Tongue (tissue), 2 donors: Measurements from ENCODE around the gene GPAT2. TPM values are rescaled to one million over a fixed set of nuclear protein-coding genes. Genes with fewer than 3 reads are reported as not detected.
"Not testable (repeated sequence)": the region's sequence is repeated elsewhere in the genome, so short reads cannot be mapped to it uniquely, and the experiment has no call there.

Source experiments
- DNase-seq: peaks from one replicate; pipeline ENCODE4 v3.0.0-alpha.2; 2015
- total RNA-seq: library from RNA; depleted of rRNA; stranded (reverse); fragments of >200 nt; gene quantifications from one replicate; pipeline ENCODE4 v1.2.3, GENCODE V29; 2014

The GPAT2 gene
- total RNA-seq, 1 donor from 2014 or later, result 2.8 TPM

DNA sequence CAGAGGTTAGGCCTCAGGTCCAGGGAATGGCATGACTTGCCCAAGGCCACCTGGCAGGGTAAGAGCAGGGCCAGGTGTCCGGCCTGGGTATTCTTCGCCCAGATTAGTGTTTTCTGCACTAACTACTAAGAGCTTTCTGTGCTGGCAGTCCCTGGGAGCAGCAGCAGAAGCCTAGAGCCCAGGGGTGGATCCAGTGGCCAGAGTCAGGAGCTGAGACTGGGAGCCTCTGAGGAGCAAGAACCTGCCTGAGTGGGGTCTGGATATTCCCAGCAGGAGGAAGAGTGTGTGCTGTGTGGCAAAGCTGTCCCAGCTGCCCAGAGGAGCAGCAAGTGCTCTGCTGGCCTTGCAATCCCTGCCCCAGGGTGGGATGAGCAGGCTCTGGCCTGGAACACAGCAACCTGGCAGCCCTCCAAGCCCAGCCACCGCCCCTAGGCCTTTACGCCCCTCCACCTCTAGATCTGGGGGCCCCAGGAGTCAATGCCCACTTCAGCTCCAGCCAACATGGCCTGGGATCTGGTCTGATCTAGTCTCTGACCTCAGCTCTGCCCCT lies 30.7 kb upstream of the GPAT2 start:
- no peak for DNase-seq

DNA sequence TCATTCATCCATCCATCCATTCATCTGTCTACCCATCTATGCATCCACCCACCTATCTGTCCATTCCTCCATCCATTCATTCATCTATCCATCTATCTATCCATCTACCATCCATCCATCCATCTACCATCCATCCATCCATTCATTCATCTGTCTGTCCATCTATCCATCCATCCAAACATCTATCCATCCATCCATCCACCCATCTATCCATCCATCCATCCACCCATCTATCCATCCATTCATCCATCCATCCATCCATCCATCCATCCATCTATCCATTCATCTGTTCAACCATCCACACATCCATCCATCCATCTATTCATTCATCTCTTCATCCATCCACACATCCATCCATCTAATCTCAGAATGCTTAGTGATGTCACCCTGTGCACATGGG lies 30.0 kb upstream of the GPAT2 start:
- not testable (repeated sequence) for DNase-seq

DNA sequence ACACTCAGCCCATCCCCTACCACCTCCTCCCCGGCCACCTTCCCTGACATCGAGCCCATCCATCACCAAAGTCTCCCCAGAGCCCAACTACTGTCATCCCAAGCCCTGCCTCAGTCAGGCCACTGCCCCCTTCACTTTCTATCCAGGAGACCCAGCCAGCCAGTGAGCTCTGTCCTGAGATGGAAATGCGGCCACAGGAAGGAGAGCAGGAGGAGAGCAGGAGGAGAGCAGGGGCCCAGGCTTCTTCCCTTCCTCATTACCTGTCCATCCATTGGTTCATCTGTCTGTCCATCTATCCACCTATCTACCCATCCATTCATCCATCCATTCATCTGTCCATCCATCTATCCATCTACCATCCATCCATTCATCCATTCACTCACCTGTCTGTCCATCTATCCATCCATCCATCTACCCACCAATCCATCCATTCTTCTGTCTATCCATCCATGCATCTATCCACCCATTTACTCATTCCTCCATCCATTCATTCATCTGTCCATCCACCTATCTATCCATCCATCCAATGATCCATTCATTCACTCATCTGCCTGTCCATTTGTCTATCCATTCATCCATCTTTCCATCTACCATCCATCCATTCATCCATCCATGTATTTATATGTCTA lies 29.4 kb upstream of the GPAT2 start:
- not testable (repeated sequence) for DNase-seq

DNA sequence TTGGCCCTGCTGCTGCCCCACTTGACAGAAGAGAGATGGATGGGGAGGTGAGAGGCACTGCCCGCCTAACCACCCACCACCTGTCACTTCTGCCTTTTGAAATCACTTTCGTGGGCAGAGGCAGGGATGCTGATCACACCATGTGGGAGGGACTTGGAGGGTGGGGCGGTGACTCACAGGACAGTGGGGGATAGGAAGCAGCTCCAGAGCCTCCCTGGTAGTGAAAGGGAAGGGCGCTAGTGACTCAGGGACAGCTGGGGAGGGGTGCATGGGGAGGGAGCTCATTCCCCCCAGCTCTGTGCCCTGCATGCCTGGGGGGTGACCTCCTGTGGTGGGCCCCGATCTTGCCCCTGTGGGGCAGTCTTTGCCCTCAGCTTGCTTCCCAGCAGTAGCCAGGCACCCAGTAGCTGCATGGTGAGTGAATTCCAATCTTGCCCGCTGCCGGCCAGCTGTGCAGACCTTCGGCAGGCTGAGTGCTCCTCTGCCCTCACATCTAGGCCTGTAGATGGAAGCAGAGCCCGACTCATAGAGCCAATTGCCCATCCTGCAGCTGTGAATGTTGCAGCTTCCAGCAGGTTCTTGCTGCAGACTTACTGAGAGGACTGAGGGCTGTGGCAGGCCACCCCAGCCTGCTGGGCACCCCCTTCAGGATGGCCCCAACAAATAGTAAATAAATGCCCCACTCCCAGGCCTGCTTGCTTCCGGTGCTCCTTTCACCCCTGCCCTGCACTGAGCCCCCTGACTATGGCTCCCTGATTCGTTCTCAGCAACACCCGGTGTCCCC lies 28.6 kb upstream of the GPAT2 start:
- DNase-seq, result peak; percentile 48

DNA sequence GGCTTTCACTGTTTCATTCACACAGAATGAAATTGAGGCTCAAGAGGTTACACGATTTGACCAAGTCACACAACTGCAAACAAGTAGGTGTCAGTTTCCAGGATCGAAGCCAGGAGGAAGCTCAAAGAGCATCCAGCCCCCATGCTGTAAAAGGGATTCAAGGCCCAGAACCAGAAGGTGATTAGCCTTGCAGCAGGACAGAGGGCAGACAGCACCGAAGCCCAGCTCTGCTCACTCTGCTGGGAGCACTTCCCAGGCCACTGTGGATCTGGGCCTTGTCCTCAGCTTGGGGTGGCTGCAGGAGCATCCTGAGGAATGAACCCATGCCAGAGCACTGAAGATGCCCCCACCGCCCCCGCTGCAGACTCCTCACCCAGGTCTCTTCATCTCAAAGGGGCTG lies 27.8 kb upstream of the GPAT2 start:
- not testable (repeated sequence) for DNase-seq

DNA sequence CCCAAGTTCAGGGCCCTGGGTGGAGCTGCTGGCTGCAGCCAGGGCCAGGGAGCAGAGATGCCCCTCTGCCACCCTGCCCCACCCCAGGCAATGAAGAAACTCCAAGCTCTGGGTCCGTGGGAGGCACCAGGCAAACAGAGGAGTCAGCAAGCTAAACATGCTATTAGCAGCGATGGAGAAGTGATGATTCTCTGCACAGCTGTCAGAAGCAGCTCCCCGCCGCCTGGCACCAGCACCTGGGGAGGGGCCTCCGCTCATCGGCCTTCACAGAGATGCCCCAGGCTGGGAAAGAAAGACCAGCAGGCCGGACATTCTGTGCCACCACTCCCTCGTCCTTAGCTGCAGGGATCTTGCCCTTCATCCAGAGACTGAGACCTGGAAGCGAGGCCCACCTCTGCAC lies 27.2 kb upstream of the GPAT2 start:
- DNase-seq, result not testable (repeated sequence)

DNA sequence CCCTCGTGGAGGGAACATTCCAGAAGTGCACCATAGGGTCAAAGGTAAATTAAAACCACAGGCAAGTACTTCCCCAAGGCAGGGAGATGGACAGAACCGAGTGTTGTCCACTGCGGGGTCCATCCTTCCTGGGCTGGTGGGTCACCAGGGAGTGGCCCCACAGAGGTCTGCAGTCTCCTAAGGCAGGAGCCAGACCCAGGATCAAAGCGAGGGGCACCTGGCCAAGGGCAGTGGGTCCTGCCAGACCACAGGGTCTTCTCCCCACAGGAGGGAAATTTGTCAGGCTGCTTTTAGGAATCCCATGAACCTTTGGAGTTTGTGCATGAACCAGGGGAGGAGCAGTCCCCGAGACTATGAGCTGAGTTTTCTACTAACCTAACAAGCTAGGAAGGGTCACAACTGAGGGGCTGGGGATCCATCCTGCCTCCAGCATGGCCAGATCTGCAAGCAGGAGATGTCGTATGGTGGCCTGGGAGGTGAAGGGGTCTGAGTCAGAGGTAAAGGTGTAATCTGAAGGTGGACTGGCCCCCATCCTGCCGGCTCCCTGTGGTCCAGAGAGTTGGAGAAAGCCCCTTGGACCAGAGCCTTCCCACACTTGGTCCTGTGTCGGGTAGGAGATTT lies 26.6 kb upstream of the GPAT2 start:
- not testable (repeated sequence) for DNase-seq

DNA sequence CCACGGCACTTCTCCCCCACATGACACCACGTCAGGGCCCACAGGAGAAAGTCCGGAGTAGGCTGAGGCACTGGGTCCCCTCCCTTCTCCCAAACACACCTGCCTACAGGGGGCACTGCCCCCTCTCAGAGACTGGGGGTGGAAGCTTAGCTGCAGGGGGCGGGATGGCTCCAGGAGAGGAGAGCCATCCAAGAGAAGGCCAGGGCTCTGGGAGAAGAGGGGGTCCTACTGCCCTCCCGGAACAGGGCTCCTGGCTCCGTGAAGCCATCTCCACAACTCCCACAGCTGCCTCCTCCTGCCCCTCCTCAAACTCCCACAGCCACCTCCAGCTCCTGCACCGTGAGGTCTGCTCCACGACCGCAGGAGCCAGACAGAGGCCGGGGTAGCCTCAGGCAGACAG lies 25.6 kb upstream of the GPAT2 start:
- not testable (repeated sequence) for DNase-seq

DNA sequence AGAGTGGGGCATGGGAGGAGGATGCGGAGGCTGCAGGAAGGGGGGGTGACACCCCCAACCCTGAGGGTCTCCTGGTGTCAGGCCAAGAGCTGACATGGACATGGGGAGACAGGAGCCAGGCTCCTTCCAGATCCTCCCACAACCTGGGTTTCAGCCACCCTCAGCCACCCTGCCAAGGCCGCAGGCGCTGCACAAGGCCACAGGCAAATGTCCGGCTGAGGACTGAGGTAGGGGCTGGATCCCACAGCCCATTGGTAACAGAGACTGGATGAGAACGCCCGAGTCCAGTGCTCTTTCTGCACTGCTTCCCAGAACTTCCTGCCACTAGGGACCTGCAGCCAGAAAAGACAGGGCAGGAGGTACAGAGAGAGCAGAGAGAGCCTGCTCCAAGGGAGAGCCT lies 24.7 kb upstream of the GPAT2 start:
- DNase-seq, result not testable (repeated sequence)

DNA sequence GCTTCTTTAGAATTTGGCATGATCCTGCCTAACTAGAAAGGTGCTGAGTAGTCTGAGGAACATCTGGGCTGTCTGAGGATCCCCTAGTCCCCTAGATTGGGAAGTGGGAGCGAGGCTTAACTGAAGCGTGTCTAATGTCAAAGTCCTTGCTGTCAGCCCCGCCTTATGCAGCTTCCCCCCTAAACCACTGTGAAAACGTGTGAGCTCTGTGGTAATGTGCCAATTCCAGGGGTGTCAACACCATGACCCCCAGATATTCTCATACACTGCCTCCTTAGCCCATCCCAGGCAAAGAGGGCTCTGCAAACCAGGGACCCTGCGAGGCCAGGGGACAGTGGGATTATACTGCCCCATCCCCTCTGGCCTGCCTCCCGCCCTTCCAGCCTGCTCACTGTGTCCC lies 21.1 kb upstream of the GPAT2 start:
- DNase-seq, result not testable (repeated sequence)

DNA sequence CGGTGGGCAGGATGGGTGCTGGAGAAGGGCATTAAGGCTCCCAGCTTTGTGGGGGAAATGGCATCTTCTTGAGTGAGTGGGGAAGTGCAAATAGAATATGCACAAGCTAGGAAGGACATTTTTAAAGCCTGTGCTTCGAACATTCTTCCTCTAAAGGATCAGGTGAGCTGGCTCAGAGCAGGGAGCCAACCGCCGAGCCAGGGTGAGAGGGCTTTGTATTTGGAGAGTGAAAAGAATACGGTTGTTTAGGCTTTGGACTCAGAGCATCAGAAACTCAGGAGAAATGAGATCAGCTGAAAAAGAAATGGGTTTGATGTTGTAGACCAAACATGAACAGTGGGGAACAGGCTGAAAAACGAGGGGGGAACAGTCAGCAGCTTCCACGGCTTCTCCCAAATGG lies 19.8 kb upstream of the GPAT2 start:
- not testable (repeated sequence) for DNase-seq

DNA sequence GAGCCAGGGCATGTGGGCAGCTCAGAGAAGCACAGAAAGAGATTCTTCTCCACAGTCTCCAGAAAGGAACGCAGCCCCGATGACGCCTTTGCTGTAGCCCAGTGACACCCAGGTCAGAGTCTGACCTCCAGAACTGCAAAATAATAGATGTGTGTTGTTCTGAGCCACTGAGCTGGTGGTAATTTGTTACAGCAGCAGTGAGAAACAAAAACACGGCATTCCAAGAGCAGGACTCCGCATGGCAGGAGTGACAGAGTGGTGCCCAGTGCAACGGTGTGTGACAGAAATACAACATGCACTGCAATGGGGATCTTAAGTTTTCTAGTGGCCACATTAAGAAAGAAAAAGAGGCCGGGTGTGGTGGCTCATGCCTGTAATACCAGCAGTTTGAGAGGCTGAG lies 18.7 kb upstream of the GPAT2 start:
- not testable (repeated sequence) for DNase-seq

DNA sequence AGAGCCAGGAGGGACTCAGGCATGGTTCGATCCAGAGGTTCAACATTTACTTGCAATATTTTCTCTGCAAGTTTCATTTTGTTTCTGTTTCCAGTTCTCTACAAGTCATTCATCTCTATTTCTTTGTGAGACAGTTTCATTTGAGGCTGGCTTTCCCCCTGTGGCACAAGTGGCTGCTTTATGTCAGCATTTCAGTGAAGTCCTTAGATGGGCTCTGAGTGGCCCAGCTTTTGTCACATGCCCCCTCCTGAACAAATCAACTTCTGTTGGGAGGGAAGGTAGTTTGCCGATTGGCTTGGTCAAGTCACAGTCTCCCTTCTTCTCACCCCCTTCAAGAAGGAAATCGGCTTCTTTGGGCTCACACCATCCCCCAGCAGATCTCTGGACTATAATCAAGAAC lies 17.9 kb upstream of the GPAT2 start:
- DNase-seq, result not testable (repeated sequence)

DNA sequence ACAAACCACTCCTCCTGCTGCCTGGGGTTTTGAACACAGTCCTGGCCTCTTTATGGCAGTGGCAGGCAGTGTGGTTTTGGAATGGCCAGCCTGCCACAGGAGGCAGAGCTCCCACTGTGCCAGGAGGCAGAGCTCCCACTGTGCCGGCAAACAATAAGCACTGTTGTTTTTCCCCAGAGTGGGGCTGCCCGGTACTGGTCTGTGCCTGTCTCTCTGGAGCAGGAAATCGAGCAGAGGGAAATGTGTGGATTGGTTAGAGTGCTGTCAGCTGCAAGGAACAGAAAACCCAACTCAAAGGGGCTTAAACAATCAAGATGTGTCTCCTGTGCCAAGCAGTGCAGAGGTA lies 15.2 kb upstream of the GPAT2 start:
- not testable (repeated sequence) for DNase-seq

DNA sequence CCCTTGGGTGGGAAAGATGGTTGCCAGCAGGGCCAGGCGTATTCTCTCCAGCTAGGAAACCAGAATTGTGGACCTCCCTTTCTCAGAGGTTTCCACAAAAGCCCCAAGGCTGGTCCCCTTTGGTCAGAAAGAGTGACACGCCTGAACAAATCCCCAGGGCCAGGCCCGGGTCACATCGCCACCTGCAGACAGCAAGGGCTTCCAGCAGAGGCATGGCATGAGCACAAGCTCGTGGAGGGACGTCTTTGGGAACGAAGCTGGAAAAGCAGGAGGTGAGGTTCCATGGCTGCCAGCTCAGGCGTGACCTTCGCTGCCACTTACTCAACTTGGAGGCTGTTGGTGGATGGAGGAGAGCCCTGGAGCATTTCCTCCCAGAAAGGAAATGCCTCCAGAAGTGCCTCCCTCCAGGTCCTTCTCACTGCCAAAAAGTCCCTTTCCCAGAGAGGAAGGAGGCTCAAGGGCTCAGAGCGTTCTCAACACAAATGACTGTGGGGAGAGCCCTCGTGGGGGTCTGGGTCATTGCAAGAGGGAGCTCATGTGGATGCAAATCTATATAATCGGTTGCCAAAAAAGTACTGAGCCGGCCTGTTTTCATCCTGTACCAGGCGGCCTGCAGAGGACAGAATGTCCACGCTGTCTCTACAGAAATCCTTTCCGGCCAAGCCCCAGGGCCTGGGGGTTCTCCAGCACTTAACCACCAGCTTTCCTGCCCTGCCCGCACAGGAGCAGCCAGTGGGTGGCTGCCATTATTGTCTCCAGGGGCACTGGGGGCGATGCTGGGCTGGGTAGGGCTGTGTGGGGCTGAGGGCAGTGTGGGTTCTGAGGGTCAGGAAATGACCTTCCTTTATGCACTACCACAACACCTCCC lies 14.6 kb upstream of the GPAT2 start:
- DNase-seq, result not testable (repeated sequence)

DNA sequence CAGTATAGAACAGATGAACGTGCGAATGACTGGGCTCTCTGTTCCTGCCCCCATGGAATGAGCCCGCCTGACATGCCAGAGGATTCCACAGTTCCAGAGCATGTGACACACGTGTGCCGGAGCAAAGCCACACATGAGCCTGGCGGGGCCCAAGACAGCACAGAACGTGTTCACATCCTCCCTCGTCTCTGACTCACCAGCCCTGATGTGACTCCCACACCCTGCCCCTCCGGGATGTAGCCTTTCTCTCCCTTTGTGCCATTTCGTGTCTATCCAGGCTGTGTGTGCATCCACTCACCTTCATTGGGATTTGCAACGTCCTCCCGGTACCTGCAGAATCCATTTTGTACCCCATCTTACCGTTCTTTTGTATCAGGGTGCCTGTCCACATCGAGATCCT lies 838 bp upstream of the GPAT2 start:
- not testable (repeated sequence) for DNase-seq

DNA sequence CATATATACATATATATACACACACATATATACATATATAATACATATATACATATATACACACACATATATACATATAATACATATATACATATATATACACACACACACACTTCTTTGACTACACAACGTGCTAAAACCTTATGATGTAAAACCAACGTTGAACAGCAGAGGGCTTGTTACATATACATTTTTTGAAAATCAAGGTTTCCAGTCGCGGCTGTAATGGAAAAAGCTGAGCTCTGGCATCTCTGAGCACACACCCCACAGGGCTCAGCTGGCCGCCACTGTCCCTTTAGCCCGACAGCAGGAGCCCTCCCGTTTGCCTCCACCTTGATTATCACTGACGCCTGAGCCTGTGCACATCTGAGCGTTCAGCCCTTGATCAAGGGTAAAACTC lies 719 bp downstream of the GPAT2 start:
- DNase-seq, result not testable (repeated sequence)

DNA sequence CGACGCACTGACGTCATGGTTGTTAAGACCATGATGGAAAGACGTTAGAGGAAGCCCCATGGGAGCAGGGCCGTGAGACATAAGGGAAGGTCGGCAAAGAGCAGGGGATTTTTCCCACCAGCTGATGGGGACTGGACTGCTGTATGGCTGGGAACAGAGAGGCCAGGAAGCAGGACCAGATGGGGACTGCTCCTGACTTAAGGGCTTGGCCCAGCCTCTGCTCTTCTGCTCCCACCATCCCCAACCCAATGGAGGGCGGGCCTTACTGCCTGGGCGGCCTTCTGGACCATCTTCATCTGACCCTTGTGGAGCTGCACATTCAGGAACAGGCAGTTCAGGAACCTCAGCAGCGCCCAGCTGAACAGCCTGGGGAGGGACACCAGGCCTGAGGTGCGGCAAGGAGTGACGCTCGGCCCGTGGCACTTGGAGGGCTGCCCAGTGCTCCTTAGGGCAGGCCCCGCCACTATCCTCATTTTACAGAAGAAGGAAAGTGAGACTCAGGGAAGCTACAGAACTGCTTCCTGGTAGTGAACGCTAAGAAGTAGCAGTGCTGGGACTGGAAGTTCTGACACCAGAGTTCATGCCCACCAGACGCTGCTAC lies 6.9 kb downstream of the GPAT2 start:
- not testable (repeated sequence) for DNase-seq

DNA sequence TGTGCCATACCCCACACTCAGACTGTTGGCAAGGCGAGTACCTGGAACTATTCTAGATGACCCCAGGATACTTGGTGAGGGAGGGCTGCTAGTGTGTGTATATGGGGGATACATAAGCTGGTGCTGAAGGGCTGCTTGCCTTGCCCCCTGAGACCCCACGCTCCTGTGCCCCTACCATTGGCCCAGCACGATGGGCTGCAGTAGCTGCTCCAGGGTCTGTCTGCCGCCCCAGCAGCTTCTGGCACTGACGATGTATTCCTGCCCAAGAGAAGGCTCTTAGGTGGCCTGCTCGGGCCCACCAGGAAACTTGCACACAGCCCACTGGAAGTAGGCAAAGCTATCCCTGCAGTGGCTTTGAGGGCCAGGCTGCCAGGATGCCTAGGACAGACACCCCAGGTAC lies 9.0 kb downstream of the GPAT2 start:
- not testable (repeated sequence) for DNase-seq

DNA sequence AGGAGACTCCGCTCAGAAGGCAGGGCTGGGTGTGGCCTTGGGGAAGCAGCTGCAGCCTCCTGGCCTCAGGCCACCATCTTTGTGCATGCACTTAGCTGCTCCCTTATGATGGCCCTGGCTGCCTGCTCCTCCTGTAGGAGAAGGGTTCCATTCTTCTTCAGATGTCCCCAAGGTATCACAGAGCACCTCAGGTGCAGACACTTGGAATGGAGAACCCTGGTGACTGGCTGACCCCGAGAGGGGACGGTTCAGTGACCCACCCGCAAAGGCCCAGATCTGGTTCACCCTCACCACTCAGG lies 9.6 kb downstream of the GPAT2 start:
- DNase-seq, result peak; percentile 69

DNA sequence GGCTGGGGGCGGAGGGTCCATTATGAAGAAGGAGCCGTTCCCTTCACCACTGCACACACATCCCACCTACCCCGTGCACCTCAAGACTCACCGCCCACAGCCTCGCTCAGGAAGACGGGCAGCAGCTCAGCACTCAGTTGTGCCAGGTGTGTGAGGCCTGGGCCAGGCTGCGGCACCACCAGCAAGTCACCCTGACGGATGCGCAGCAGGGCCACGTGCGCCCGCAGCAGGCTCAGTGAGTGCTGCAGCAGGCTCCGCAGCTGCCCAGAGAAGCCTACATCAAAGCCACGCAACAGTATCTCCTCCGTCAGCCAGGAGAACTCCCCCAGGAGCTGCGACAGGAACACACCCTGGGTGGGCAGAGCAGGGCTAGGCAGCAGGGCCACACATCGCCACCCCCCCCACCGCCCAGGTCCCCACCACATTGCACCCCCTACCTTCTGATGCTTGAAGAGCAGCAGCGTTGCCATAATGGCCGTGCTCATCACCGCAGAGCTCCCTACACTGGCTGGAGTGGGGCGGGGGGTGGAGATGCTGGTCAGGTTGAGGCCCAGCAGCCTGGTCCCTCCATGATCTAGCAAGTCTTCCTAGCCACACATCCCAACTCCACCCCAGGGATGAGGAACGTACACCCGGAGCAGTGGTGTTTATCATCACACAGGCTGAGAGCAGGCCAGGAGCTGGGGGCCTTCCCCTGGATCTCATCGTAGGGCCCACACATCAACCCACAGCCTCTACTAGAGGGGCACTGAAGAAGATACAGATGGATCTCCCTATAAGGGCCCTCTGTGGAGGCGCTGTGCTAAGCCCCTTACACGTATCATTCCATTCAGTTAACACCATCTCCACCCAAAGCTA lies 10.2 kb downstream of the GPAT2 start:
- DNase-seq, result no peak
